ENCODE data around the gene GNA12. TPM values are rescaled to one million over a fixed set of nuclear protein-coding genes. Genes with fewer than 3 reads are reported as not detected.

Gene GNA12
- total RNA-seq, 1 experiment from 2014 or later: 23.3 TPM

- peak; percentile 74 for DNase-seq
- H3K4me3 ChIP-seq (ENCODE audit: insufficient read depth, low read depth, low read length): no peak overlapping the region
- no peaks in the 10 kb centered on the region for H3K36me3 ChIP-seq (replicated peaks; ENCODE audit: control insufficient read depth, insufficient read depth, low read length)
- H3K27me3 ChIP-seq (ENCODE audit: control insufficient read depth, insufficient read depth, low read length): no peaks in the 10 kb centered on the region
These were observed 22.8 kb downstream of the GNA12 start for GRCh38 chr7:2821161-2821841.

DNA sequence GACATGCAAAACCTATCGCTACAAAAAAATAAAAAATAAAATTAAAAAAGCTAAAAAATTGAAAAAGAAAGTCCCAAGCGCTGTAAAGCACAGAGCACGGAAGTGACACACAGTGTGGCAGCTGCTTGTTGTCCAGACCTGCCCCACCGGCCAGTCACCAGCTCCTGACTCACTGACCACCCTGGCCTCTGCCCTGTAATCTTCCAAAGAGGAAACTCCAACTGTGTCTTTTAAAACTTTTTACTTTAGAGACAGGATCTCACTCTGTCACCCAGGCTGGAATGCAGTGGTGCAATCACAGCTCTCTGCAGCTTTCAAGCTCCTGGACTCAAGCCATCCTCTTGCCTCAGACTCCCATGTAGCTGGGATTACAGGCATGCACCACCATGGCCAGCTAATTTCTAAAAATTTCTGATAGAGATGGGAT lies 23.6 kb downstream of the GNA12 start:
- H3K4me3 ChIP-seq (ENCODE audit: insufficient read depth, low read depth, low read length): no peak overlapping the region
- no peaks in the 10 kb centered on the region for H3K27me3 ChIP-seq (ENCODE audit: control insufficient read depth, insufficient read depth, low read length)
- DNase-seq: no peak
- no peaks in the 10 kb centered on the region for H3K36me3 ChIP-seq (replicated peaks; ENCODE audit: control insufficient read depth, insufficient read depth, low read length)

DNA sequence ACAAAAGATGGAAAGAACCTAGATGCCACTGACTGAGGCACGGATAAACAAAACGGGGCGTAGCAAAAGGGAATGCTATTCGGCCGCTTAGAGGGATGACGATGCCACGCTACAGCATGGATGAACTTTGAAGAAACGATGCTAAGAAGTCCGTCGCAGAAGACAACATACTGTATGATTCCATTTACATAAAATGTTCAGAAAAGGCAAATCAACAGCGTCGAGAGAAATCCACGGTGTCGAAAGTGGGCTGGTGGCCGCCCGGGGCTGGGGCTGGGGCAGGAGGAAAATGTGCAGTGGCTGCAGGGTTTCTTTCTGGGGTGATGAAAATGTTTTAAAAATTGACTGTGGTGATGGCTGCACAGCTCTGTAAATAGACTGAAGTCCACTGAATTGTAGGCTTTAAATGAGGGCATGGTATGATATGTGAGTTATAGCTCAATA lies 24.1 kb downstream of the GNA12 start:
- no peaks in the 10 kb centered on the region for H3K36me3 ChIP-seq (replicated peaks; ENCODE audit: control insufficient read depth, insufficient read depth, low read length)
- no peak for DNase-seq
- no peak overlapping the region for H3K4me3 ChIP-seq (ENCODE audit: insufficient read depth, low read depth, low read length)
- H3K27me3 ChIP-seq (ENCODE audit: control insufficient read depth, insufficient read depth, low read length): no peaks in the 10 kb centered on the region

GRCh38 chr7:2819161-2819953 lies 24.8 kb downstream of the GNA12 start:
- Histone ChIP-seq H3K4me3 (ENCODE audit: insufficient read depth, low read depth, low read length) (no peak overlapping the region), H3K27me3 (ENCODE audit: control insufficient read depth, insufficient read depth, low read length) (no peaks in the 10 kb centered on the region), H3K36me3 (replicated peaks; ENCODE audit: control insufficient read depth, insufficient read depth, low read length) (no peaks in the 10 kb centered on the region)
- no peak for DNase-seq

GRCh38 chr7:2818653-2819052 lies 25.5 kb downstream of the GNA12 start:
- Histone ChIP-seq H3K4me3 (ENCODE audit: insufficient read depth, low read depth, low read length) (no peak overlapping the region), H3K36me3 (replicated peaks; ENCODE audit: control insufficient read depth, insufficient read depth, low read length) (no peaks in the 10 kb centered on the region), H3K27me3 (ENCODE audit: control insufficient read depth, insufficient read depth, low read length) (no peaks in the 10 kb centered on the region)
- no peak for DNase-seq

GRCh38 chr7:2818121-2818520 lies 26.0 kb downstream of the GNA12 start:
- Histone ChIP-seq H3K36me3 (replicated peaks; ENCODE audit: control insufficient read depth, insufficient read depth, low read length) (no peaks in the 10 kb centered on the region; the same call in 1 of the 2 replicates), H3K4me3 (ENCODE audit: insufficient read depth, low read depth, low read length) (no peak overlapping the region), H3K27me3 (ENCODE audit: control insufficient read depth, insufficient read depth, low read length) (no peaks in the 10 kb centered on the region)
- no peak for DNase-seq

DNA sequence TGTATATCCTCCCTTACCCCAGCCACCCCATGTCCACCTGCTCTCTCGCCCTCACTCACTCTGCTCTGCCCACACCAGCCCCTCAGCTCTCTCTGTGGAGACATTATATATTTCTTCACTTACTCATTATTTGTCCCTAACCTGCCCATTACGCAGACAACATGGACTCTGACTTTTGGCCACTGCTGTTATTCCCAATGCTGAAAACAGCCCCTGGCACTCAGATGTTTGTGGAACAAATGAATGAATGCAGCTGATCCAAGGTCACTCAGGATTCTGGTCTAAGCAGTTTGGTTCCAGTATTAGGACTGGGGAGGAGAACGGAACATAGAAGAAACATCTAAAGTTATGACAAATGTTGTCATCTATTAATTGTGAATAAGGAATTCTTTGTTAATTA lies 26.7 kb downstream of the GNA12 start:
- Histone ChIP-seq H3K4me3 (ENCODE audit: insufficient read depth, low read depth, low read length) (no peak overlapping the region), H3K27me3 (ENCODE audit: control insufficient read depth, insufficient read depth, low read length) (no peaks in the 10 kb centered on the region), H3K36me3 (replicated peaks; ENCODE audit: control insufficient read depth, insufficient read depth, low read length) (no peaks in the 10 kb centered on the region; the same call in 1 of the 2 replicates)
- no peak for DNase-seq

GRCh38 chr7:2815875-2816245 lies 28.2 kb downstream of the GNA12 start:
- no peak for DNase-seq
- H3K4me3 ChIP-seq (ENCODE audit: insufficient read depth, low read depth, low read length): no peak overlapping the region
- H3K36me3 ChIP-seq (replicated peaks; ENCODE audit: control insufficient read depth, insufficient read depth, low read length): no peaks in the 10 kb centered on the region; the same call in none of the 2 replicates
- no peaks in the 10 kb centered on the region for H3K27me3 ChIP-seq (ENCODE audit: control insufficient read depth, insufficient read depth, low read length)

DNA sequence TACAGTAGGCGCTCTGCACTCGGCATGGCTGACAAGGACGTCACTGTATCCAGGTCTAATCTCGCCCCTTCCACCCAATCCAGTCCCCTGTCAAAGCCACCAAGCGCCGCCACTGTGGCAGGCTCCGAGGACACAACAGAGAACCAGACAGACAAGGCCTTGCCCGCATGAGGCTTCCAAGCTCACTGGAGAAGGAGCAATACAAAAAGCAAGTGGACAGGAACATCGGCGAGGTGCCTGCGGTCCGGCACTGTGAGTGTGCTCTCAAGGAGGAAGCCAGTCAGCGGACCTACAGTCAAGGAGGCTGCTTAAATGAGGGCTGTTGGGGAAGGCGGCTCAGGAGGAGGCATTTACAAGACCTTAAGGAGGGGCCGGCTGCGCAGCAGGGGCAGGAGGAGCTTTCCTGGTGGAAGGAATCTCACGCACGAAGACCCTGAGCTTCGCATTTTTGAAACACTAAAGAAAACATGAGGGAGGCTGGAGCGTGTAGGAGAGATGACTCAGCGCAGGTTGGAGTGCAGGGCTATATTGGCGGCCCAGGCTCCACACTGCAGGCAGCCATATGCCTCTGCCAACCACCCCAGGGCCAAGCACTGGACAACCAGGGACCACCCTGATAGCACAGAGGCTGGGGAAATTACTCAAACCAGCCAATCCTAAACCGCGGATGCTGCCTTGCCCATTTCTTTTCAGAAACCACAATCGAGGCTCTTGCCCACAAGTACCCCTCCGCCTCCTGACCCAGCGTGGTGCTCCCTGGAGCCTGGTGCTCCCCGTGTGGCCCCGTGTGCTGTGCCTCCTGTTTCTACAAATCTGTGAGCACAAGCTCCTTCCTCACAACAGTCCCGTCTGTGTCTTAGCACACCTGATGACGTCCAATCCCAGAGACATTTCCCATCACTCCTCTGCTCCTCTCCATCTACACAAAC lies 28.9 kb downstream of the GNA12 start:
- H3K27me3 ChIP-seq (ENCODE audit: control insufficient read depth, insufficient read depth, low read length): no peaks in the 10 kb centered on the region
- H3K4me3 ChIP-seq (ENCODE audit: insufficient read depth, low read depth, low read length): no peak overlapping the region
- H3K36me3 ChIP-seq (replicated peaks; ENCODE audit: control insufficient read depth, insufficient read depth, low read length): no peaks in the 10 kb centered on the region; the same call in none of the 2 replicates
- DNase-seq: peak; percentile 79

DNA sequence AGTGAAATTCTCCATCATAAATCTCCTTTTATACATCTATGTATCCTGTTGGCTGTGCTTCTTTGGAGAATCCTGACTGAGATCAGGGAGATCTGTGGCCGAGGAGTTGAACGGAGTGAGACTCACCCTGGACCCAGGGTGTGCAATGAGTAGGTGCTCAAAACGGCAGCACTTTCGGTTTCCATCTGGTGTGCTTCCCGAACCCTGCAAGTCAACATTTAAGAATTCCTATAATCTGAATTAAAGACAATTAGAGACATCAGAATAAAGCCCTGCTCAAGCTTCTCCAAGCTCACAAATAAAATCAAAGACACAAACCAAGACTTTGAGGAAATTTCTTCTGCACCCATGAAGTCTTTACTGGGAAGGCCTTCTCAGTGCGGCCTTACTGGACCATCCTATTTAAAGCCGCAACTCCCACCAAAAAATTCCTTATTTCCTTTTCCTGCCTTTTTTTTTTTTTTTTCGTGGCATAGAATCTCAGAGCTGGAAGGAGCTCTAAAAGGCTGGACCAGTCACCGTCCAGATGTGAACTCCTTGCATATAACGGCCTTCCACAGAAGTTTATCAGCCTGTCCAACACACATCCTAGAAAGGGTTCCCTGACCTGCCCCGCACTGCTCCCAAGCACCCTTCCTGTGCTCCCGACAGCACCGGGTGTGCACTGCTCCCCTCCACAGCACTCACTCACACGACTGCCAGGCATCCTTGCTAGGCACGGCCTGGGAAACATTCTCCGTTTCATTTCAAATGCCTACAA lies 29.7 kb downstream of the GNA12 start:
- Histone ChIP-seq H3K27me3 (ENCODE audit: control insufficient read depth, insufficient read depth, low read length) (no peaks in the 10 kb centered on the region), H3K36me3 (replicated peaks; ENCODE audit: control insufficient read depth, insufficient read depth, low read length) (no peaks in the 10 kb centered on the region; the same call in none of the 2 replicates), H3K4me3 (ENCODE audit: insufficient read depth, low read depth, low read length) (no peak overlapping the region)
- no peak for DNase-seq

GRCh38 chr7:2813350-2814185 lies 30.5 kb downstream of the GNA12 start:
- H3K36me3 ChIP-seq (replicated peaks; ENCODE audit: control insufficient read depth, insufficient read depth, low read length): no peaks in the 10 kb centered on the region; the same call in none of the 2 replicates
- no peaks in the 10 kb centered on the region for H3K27me3 ChIP-seq (ENCODE audit: control insufficient read depth, insufficient read depth, low read length)
- no peak for DNase-seq

GRCh38 chr7:2812831-2813230 lies 31.3 kb downstream of the GNA12 start:
- no peaks in the 10 kb centered on the region; the same call in none of the 2 replicates for H3K36me3 ChIP-seq (replicated peaks; ENCODE audit: control insufficient read depth, insufficient read depth, low read length)
- H3K4me3 ChIP-seq (ENCODE audit: insufficient read depth, low read depth, low read length): no peak overlapping the region
- no peaks in the 10 kb centered on the region for H3K27me3 ChIP-seq (ENCODE audit: control insufficient read depth, insufficient read depth, low read length)
- DNase-seq: no peak

More at GRCh38 chr7:2813350-2814185, 30.5 kb downstream of the GNA12 start:
- no peak overlapping the region for H3K4me3 ChIP-seq (ENCODE audit: insufficient read depth, low read depth, low read length)

- no peaks in the 10 kb centered on the region for H3K27me3 ChIP-seq (ENCODE audit: control insufficient read depth, insufficient read depth, low read length)
These were observed 32.0 kb downstream of the GNA12 start for GRCh38 chr7:2812114-2812487.

More at GRCh38 chr7:2812114-2812487, 32.0 kb downstream of the GNA12 start:
- Histone ChIP-seq H3K4me3 (ENCODE audit: insufficient read depth, low read depth, low read length) (no peak overlapping the region), H3K36me3 (replicated peaks; ENCODE audit: control insufficient read depth, insufficient read depth, low read length) (no peaks in the 10 kb centered on the region; the same call in none of the 2 replicates)
- no peak for DNase-seq
